Measurements from ENCODE around the gene FAM241B.
A peak's percentile ranks its signal among the peaks of the same experiment; 100 is the strongest.

The FAM241B gene

GRCh38 chr10:69645296-69646184 is 15.5 kb downstream of the FAM241B start:
- Histone ChIP-seq H3K27ac (ENCODE audit: low read depth, low read length) (no peak overlapping the region), H4K5ac (ENCODE audit: low read length) (no peak overlapping the region)
- no CpG with 5 or more reads among the region's 24 CpGs for WGBS (ENCODE audit: extremely low coverage, insufficient coverage, low lambda C conversion rate)

GRCh38 chr10:69646185-69647060 is 16.4 kb downstream of the FAM241B start:
- DNase-seq = peak; percentile 90
- no peaks in the 10 kb centered on the region for H3K27me3 ChIP-seq (ENCODE audit: insufficient read depth, low read length, poor library complexity)
- H2BK120ac ChIP-seq (ENCODE audit: low read depth, low read length) = no peak overlapping the region
- H2BK15ac ChIP-seq (replicated peaks; ENCODE audit: low read depth) = no peak overlapping the region
- no peak overlapping the region for H3K4ac ChIP-seq (ENCODE audit: low read depth, low read length)
- H3K23ac ChIP-seq (ENCODE audit: low read length) = no peak overlapping the region
- WGBS (ENCODE audit: extremely low coverage, insufficient coverage, low lambda C conversion rate) = no CpG with 5 or more reads among the region's 11 CpGs
- peak overlapping the region; percentile 42 for H3K56ac ChIP-seq (ENCODE audit: low read length)
- H4K5ac ChIP-seq (ENCODE audit: low read length) = no peak overlapping the region
- H3K79me1 ChIP-seq (ENCODE audit: low read length) = no peaks in the 10 kb centered on the region
- no peak overlapping the region for H3K18ac ChIP-seq (ENCODE audit: low read length)
- H3K79me2 ChIP-seq (ENCODE audit: control insufficient read depth, insufficient read depth, low read length) = no peaks in the 10 kb centered on the region
- H2AK5ac ChIP-seq (ENCODE audit: low read length) = no peak overlapping the region
- no peak overlapping the region for H2BK5ac ChIP-seq (ENCODE audit: low read length)
- H3K4me3 ChIP-seq (ENCODE audit: low read length) = no peak overlapping the region
- H3K27ac ChIP-seq (ENCODE audit: low read depth, low read length) = no peak overlapping the region
- H3K9ac ChIP-seq (ENCODE audit: low read length) = peak overlapping the region; percentile 29
- H4K8ac ChIP-seq (ENCODE audit: low read depth, low read length) = no peak overlapping the region
- H3K4me2 ChIP-seq (ENCODE audit: low read length) = no peak overlapping the region
- no peaks in the 10 kb centered on the region for H3K36me3 ChIP-seq (ENCODE audit: control insufficient read depth, insufficient read depth, low read length)
- peaks cover 3% of the 10 kb centered on the region for H3K4me1 ChIP-seq (ENCODE audit: control insufficient read depth, low read depth, low read length)

More at GRCh38 chr10:69645296-69646184, 15.5 kb downstream of the FAM241B start:
- Histone ChIP-seq H2BK5ac (ENCODE audit: low read length) (no peak overlapping the region), H3K4me2 (ENCODE audit: low read length) (no peak overlapping the region), H3K4ac (ENCODE audit: low read depth, low read length) (no peak overlapping the region), H2BK120ac (ENCODE audit: low read depth, low read length) (no peak overlapping the region), H3K27me3 (ENCODE audit: insufficient read depth, low read length, poor library complexity) (no peaks in the 10 kb centered on the region), H4K8ac (ENCODE audit: low read depth, low read length) (no peak overlapping the region), H3K4me1 (ENCODE audit: control insufficient read depth, low read depth, low read length) (peaks cover 3% of the 10 kb centered on the region), H3K56ac (ENCODE audit: low read length) (no peak overlapping the region), H3K18ac (ENCODE audit: low read length) (no peak overlapping the region), H3K4me3 (ENCODE audit: low read length) (no peak overlapping the region), H2BK15ac (replicated peaks; ENCODE audit: low read depth) (no peak overlapping the region), H2AK5ac (ENCODE audit: low read length) (no peak overlapping the region), H3K23ac (ENCODE audit: low read length) (no peak overlapping the region), H3K9ac (ENCODE audit: low read length) (no peak overlapping the region), H3K79me2 (ENCODE audit: control insufficient read depth, insufficient read depth, low read length) (no peaks in the 10 kb centered on the region), H3K79me1 (ENCODE audit: low read length) (no peaks in the 10 kb centered on the region), H3K36me3 (ENCODE audit: control insufficient read depth, insufficient read depth, low read length) (no peaks in the 10 kb centered on the region)
- DNase-seq = no peak

GRCh38 chr10:69647126-69647525 is 17.1 kb downstream of the FAM241B start:
- Histone ChIP-seq H3K4me1 (ENCODE audit: control insufficient read depth, low read depth, low read length) (peaks cover 3% of the 10 kb centered on the region), H2AK5ac (ENCODE audit: low read length) (no peak overlapping the region), H3K27ac (ENCODE audit: low read depth, low read length) (no peak overlapping the region), H3K27me3 (ENCODE audit: insufficient read depth, low read length, poor library complexity) (no peaks in the 10 kb centered on the region), H3K23ac (ENCODE audit: low read length) (no peak overlapping the region), H3K36me3 (ENCODE audit: control insufficient read depth, insufficient read depth, low read length) (no peaks in the 10 kb centered on the region), H3K4me3 (ENCODE audit: low read length) (no peak overlapping the region), H3K9ac (ENCODE audit: low read length) (no peak overlapping the region), H2BK5ac (ENCODE audit: low read length) (no peak overlapping the region), H2BK15ac (replicated peaks; ENCODE audit: low read depth) (no peak overlapping the region), H3K79me2 (ENCODE audit: control insufficient read depth, insufficient read depth, low read length) (no peaks in the 10 kb centered on the region), H4K5ac (ENCODE audit: low read length) (no peak overlapping the region), H3K18ac (ENCODE audit: low read length) (no peak overlapping the region), H3K56ac (ENCODE audit: low read length) (no peak overlapping the region), H3K4me2 (ENCODE audit: low read length) (no peak overlapping the region), H4K8ac (ENCODE audit: low read depth, low read length) (no peak overlapping the region), H3K4ac (ENCODE audit: low read depth, low read length) (no peak overlapping the region), H3K79me1 (ENCODE audit: low read length) (no peaks in the 10 kb centered on the region), H2BK120ac (ENCODE audit: low read depth, low read length) (no peak overlapping the region)
- WGBS (ENCODE audit: extremely low coverage, insufficient coverage, low lambda C conversion rate) = no CpG with 5 or more reads among the region's 6 CpGs
- no peak for DNase-seq

- Histone ChIP-seq H3K9ac (ENCODE audit: low read length) (no peak overlapping the region), H3K4me1 (ENCODE audit: control insufficient read depth, low read depth, low read length) (peaks cover 3% of the 10 kb centered on the region), H3K79me2 (ENCODE audit: control insufficient read depth, insufficient read depth, low read length) (no peaks in the 10 kb centered on the region), H3K27ac (ENCODE audit: low read depth, low read length) (no peak overlapping the region), H3K36me3 (ENCODE audit: control insufficient read depth, insufficient read depth, low read length) (no peaks in the 10 kb centered on the region), H2AK5ac (ENCODE audit: low read length) (no peak overlapping the region), H3K4ac (ENCODE audit: low read depth, low read length) (no peak overlapping the region), H3K4me2 (ENCODE audit: low read length) (no peak overlapping the region), H3K18ac (ENCODE audit: low read length) (no peak overlapping the region), H3K23ac (ENCODE audit: low read length) (no peak overlapping the region), H2BK120ac (ENCODE audit: low read depth, low read length) (no peak overlapping the region), H2BK15ac (replicated peaks; ENCODE audit: low read depth) (no peak overlapping the region), H3K79me1 (ENCODE audit: low read length) (no peaks in the 10 kb centered on the region), H3K56ac (ENCODE audit: low read length) (no peak overlapping the region), H4K8ac (ENCODE audit: low read depth, low read length) (no peak overlapping the region), H4K5ac (ENCODE audit: low read length) (no peak overlapping the region), H2BK5ac (ENCODE audit: low read length) (no peak overlapping the region), H3K4me3 (ENCODE audit: low read length) (no peak overlapping the region), H3K27me3 (ENCODE audit: insufficient read depth, low read length, poor library complexity) (no peaks in the 10 kb centered on the region)
- no CpG with 5 or more reads among the region's 4 CpGs for WGBS (ENCODE audit: extremely low coverage, insufficient coverage, low lambda C conversion rate)
- no peak for DNase-seq
These were observed 17.8 kb downstream of the FAM241B start for GRCh38 chr10:69647819-69648218.

GRCh38 chr10:69648461-69648860 is 18.4 kb downstream of the FAM241B start:
- no CpG with 5 or more reads among the region's 5 CpGs for WGBS (ENCODE audit: extremely low coverage, insufficient coverage, low lambda C conversion rate)
- H3K4me3 ChIP-seq (ENCODE audit: low read length) = no peak overlapping the region
- no peak for DNase-seq
- no peak overlapping the region for H4K5ac ChIP-seq (ENCODE audit: low read length)
- H3K56ac ChIP-seq (ENCODE audit: low read length) = no peak overlapping the region
- no peaks in the 10 kb centered on the region for H3K79me2 ChIP-seq (ENCODE audit: control insufficient read depth, insufficient read depth, low read length)
- H4K8ac ChIP-seq (ENCODE audit: low read depth, low read length) = no peak overlapping the region
- no peak overlapping the region for H2BK120ac ChIP-seq (ENCODE audit: low read depth, low read length)
- H3K4me1 ChIP-seq (ENCODE audit: control insufficient read depth, low read depth, low read length) = peaks cover 3% of the 10 kb centered on the region
- H3K4ac ChIP-seq (ENCODE audit: low read depth, low read length) = no peak overlapping the region
- no peaks in the 10 kb centered on the region for H3K27me3 ChIP-seq (ENCODE audit: insufficient read depth, low read length, poor library complexity)
- no peak overlapping the region for H3K27ac ChIP-seq (ENCODE audit: low read depth, low read length)
- no peak overlapping the region for H3K4me2 ChIP-seq (ENCODE audit: low read length)
- H2BK15ac ChIP-seq (replicated peaks; ENCODE audit: low read depth) = no peak overlapping the region
- H2BK5ac ChIP-seq (ENCODE audit: low read length) = no peak overlapping the region
- no peak overlapping the region for H3K23ac ChIP-seq (ENCODE audit: low read length)
- no peak overlapping the region for H3K9ac ChIP-seq (ENCODE audit: low read length)
- no peak overlapping the region for H3K18ac ChIP-seq (ENCODE audit: low read length)
- no peaks in the 10 kb centered on the region for H3K36me3 ChIP-seq (ENCODE audit: control insufficient read depth, insufficient read depth, low read length)
- no peaks in the 10 kb centered on the region for H3K79me1 ChIP-seq (ENCODE audit: low read length)
- H2AK5ac ChIP-seq (ENCODE audit: low read length) = no peak overlapping the region

Measured in mesendoderm (in vitro differentiated cells).